Activated CD8-positive, alpha-beta memory T cell treated with anti-CD3 and anti-CD28 coated beads for 1 hour (primary cell): ENCODE results near the gene CEP57.
"Not testable (repeated sequence)": the region's sequence is repeated elsewhere in the genome, so short reads cannot be mapped to it uniquely, and the experiment has no call there.

Experiments used
- DNase-seq, 2 donors: peaks; one replicate each; pipeline ENCODE4 v3.0.0-alpha.2; 2020; ENCODE audit warnings: low read depth in 1 of 2; ENCODE audit errors: extremely low read depth in 1 of 2

Gene CEP57

GRCh38 chr11:95853138-95853537 lies 62.8 kb downstream of the CEP57 start:
- DNase-seq = no peak

GRCh38 chr11:95853862-95854261 lies 63.6 kb downstream of the CEP57 start:
- no peak for DNase-seq

GRCh38 chr11:95854362-95854761 lies 64.1 kb downstream of the CEP57 start:
- not testable (repeated sequence) for DNase-seq

- DNase-seq = not testable (repeated sequence)
Observed at GRCh38 chr11:95860024-95860423, 69.7 kb downstream of the CEP57 start.

GRCh38 chr11:95863486-95864140 lies 73.3 kb downstream of the CEP57 start:
- no peak for DNase-seq

- no peak for DNase-seq
Observed at GRCh38 chr11:95867105-95867504, 76.8 kb downstream of the CEP57 start.

- DNase-seq = not testable (repeated sequence)
Observed at GRCh38 chr11:95870877-95871276, 80.6 kb downstream of the CEP57 start.

GRCh38 chr11:95877291-95877690 lies 87.0 kb downstream of the CEP57 start:
- no peak for DNase-seq
